Middle frontal gyrus (tissue), 1 donor: ENCODE data around the gene HMX1.

Experiments used
- DNase-seq: peaks from one replicate; pipeline ENCODE4 v3.0.0-alpha.2; 2015; ENCODE audit warnings: low spot score; ENCODE audit errors: extremely low spot score

HMX1 gene

GRCh38 chr4:8869002-8869897, 2.4 kb downstream of the HMX1 start:
- DNase-seq: no peak

GRCh38 chr4:8868321-8869001, 3.2 kb downstream of the HMX1 start:
- no peak for DNase-seq

DNA sequence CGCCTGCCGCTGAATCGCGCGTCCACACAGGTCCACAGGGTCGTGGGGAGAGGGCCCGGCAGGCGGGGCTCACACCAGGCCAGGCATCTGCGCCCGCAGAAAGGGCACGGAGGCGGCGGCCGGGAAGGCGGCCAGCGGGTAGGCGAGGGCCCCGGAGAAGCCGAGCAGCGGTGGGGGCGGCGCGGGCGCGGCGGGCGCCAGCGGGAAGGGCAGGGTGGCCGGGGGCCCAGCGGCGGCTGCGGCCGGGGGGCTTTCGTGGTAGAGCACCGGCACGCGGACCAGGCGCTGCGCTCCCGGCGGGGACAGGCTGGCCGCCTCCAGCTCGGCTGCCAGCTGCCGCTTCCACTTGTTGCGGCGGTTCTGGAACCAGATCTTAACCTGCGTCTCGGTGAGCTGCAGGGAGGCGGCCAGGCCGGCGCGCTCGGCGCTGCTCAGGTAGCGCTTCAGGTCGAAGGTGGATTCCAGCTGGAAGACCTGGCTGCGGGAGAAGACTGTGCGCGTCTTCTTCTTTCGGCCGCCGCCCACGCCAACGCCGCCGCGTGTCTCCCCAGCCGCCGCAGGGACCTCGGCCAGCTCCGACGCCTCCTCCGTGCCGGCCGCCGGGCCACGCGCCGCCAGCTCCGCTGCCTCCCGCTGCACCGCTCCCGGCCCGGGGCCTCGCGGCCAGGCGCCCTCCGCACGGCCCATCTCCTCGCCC, 3.9 kb downstream of the HMX1 start:
- no peak for DNase-seq

GRCh38 chr4:8866828-8867623, 4.6 kb downstream of the HMX1 start:
- no peak for DNase-seq

DNA sequence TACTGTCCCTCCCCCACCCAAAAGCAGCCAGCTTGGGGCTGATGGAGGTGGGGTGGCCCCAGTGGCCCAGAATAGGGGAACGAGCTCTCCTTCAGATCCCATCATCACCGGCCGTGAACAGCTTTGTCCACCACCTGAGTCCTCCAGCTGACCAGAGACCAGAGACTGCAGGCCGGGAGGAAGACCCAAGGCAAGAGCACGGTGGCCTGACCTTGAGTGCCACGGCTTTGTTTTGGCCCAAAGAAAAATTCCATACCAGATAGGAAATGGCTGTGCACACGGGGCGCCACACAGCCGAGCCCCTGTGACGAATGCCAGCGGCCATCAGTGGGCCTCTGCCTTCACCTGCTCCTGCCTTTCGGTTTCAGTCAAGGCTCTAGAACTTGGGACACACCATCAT, 5.2 kb downstream of the HMX1 start:
- no peak for DNase-seq

GRCh38 chr4:8865681-8866310, 5.8 kb downstream of the HMX1 start:
- no peak for DNase-seq

GRCh38 chr4:8864912-8865680, 6.5 kb downstream of the HMX1 start:
- DNase-seq: no peak

DNA sequence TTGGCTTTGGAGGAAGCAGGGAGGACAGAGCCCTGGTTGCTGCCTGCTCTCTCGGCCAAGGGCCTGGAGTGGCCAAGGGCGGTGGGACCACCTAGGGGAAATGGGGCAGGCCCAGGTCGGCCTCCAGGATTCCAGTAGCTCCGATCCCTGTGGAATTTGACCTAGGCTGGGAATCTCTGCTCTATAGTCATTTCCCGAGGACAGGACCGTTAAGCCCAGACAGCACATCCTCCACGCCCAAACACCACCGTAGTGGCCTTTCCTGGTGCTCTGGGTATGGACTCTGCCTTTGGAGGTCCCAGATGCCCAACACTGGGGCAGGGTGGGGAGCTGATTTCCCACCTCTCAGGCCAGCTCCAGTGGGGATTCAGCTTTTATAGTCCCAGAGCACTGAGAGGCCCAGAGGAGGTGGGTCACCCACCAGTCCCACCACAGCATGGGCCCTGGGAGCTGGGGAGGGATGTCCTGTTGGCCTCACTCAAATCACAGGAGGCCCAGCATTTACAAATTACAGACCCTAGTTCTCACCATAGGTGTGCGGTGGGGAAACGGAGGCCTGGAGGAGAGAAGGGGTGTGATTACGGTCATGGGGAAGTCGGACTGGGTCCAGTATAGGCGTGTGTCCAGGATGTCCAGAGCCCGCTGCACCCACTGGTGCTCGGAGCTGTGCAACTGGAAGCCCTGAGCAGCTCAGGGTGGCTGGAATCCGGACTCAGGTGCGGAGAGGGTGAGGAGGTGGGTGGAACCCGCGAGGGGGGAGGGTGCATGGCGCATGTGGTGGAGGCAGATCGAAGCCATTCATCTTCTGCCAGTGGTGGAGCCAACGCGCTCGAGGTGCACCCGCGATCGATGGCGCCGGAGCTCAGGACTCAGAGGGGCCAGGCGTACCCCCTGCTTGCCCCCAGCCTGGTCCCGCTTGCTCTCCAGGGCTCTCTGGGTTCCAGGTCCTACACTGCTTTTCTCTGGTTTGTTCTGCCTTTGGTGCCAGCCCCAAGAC, 7.7 kb downstream of the HMX1 start:
- DNase-seq: no peak

DNA sequence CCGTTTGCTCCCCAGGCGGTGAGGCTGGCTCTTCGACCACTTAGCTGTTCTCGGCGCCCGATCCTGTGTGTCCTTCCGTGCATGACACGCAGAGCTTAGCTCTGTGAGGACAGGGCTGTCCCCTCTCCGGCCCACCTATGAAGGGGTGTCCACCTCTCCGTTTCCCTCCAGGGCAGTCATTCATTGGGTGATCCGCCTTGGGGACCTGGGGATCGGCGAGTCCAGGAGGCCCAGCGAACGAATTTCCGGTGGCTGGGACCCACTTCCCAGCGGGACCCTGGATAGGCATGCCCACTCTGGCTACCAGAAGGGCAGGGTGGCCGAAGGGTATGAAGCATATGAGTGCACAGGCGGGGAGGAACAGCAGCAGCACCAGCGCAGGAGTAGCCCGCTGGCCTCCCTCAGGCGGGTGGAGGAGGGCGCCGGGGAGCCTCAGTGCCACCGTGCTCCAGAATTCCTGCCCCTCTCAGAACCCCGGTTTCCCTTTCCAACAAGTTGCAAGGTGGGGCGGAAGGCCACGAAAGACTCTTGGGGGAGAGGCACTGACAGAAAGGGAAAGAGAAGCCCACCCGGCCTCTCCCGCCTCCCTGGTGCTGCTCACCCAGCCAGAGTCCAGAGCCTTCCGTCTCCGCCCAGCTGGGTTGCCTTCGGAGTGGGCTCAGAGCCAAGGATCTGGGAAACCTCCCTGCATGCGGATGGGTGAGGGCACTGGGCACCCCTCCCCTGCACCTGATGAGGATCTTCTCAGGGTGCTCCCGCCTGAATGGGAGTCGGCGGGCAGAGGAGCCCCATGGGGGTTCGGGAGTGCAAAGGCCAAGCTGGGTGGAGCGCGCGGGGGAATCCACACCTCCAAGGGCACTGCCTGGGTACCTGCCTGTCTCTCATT, 8.6 kb downstream of the HMX1 start:
- DNase-seq: no peak

- no peak for DNase-seq
Measured at GRCh38 chr4:8862334-8862733, 9.3 kb downstream of the HMX1 start.

GRCh38 chr4:8861576-8862295, 9.9 kb downstream of the HMX1 start:
- DNase-seq: no peak

DNA sequence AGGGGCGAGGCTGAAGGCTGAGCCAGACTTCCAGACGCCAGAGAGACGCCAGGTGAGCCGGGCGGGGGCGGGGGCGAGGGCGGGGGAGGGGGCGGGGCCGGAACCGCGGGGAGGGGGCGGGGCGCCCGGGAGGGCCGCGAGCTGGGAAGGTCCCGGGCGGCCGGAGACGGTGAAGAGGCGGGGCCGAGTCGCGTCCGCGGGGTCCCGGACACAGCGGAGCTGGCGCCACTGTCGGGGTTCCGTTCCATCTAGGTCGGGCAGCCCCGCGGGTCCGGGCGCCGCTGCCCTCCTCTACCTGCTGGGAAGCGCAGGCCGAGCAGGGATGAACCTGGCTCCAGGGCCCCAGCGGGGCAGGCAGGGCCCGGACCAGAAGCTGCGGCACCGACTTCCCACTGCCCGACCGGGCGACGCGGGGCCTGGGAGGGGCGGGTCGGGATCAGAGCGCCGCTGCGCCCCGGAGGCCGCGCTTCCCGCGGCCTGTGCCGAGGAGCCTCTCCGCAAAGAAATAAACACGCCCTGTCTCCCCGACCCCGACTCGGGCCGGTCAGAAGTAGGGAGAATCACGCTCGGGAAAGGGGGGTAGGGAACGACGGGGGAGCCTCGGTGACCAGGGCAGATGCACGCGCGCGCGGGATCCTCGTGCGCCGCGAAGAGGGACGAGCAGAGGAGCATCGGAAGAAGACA, 10.6 kb downstream of the HMX1 start:
- DNase-seq: no peak

- no peak for DNase-seq
Measured at GRCh38 chr4:8860096-8860891, 11.3 kb downstream of the HMX1 start.

DNA sequence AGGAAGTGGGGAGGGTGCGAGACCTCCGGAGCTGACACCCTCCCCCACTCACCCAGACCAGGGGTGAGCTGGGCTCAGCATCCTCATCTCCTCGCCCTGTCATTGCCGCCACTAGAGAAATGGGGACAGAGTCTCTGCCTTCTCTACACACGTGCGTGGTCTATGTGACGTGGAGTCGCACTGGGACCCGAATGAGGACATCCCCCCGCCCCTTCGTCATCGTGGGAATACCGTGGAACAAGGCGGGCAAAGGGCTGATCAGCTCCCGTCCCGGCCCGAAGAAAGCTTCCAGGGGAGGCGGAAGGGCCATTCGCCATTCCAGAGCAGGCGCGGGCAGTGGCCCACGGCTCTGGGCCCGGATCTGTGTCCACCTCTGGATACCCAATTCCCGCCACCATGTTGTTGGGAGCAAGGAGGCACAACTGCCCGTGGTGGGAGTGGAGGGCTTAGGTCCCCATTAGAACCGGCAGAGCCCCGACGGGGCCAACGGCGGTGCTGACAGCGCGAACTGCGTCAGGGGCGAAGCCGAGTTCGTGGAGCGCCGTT, 12.0 kb downstream of the HMX1 start:
- no peak for DNase-seq

GRCh38 chr4:8858701-8859210, 12.9 kb downstream of the HMX1 start:
- no peak for DNase-seq
